Loucy (cell line): ENCODE data around the gene RNF17.

Experiments
- EZH2phosphoT487 ChIP-seq: fragments of 200-600 bp; IDR thresholded peaks from 2 replicates; pipeline ENCODE4 v1.6.1; 2018; ENCODE audit warnings: antibody characterized with exemption, mild to moderate bottlenecking, moderate library complexity, borderline replicate concordance
- TF ChIP-seq, protein P1 (sequence below): fragments of 200-600 bp; sonication (generic); conservative IDR thresholded peaks from 2 replicates; pipeline ENCODE4 v1.5.1; 2014; ENCODE audit warnings: mild to moderate bottlenecking, antibody characterized with exemption, low read length

DNA sequence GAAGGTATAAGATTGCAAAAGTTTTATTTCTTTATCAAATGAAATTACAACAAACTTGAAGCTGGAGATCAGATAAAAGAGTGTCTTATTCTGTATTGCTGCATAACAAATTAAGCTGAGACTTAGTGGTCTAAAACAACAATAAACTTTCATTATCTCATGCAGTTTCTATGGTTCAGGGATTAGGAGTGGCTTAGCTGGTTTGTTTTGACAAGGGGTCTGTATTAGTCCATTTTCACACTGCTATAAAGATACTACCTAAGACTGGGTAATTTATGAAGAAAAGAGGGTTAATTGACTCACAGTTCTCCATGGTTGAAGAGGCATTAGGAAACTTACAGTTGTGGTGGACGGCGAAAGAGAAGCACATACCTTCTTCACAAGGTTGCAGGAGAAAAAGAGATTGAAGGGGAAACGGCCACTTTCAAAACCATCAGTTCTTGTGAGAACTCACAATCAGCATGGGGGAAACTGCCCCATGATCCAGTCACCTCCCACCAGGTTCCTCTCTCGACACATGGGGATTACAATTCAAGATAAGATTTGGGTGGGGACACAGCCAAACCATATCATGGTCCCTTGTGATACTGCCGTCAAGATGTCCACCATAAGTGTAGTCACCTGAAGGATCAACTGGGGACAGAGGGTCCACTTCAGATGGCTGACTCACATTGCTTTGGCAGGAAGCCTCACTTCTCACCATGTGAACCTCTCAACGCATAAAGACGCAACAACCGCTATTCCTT, 97.8 kb downstream of the RNF17 start:
- TF ChIP-seq, protein P1, sequence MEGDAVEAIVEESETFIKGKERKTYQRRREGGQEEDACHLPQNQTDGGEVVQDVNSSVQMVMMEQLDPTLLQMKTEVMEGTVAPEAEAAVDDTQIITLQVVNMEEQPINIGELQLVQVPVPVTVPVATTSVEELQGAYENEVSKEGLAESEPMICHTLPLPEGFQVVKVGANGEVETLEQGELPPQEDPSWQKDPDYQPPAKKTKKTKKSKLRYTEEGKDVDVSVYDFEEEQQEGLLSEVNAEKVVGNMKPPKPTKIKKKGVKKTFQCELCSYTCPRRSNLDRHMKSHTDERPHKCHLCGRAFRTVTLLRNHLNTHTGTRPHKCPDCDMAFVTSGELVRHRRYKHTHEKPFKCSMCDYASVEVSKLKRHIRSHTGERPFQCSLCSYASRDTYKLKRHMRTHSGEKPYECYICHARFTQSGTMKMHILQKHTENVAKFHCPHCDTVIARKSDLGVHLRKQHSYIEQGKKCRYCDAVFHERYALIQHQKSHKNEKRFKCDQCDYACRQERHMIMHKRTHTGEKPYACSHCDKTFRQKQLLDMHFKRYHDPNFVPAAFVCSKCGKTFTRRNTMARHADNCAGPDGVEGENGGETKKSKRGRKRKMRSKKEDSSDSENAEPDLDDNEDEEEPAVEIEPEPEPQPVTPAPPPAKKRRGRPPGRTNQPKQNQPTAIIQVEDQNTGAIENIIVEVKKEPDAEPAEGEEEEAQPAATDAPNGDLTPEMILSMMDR: no peak
- no peak for TF ChIP-seq EZH2phosphoT487
